IMR-90 (cell line): ENCODE data around the gene TP73. TPM values are rescaled to one million over a fixed set of nuclear protein-coding genes. Genes with fewer than 3 reads are reported as not detected.
A peak's percentile ranks its signal among the peaks of the same experiment; 100 is the strongest.

Experiments used
- ATAC-seq: fragments of 200-7000 bp; cut with Tn5 transposase; 2 replicates; pipeline ENCODE4 v1.9.1; 2020; ENCODE audit warnings: low read depth, mild to moderate bottlenecking, moderate library complexity
- BruUV-seq: library from RNA; stranded (reverse); fragments of 400-500 nt; replicated peaks from 2 replicates; lab custom pipeline; 2021; lab: Mats Ljungman, UMichigan
- CTCF ChIA-PET: fragments of 300-600 bp; formaldehyde crosslinking; extraction: SDS; loops from one replicate; lab custom pipeline; 2021; ENCODE audit warnings: antibody characterized with exemption; lab: Yijun Ruan, JAX
- POLR2A ChIA-PET: fragments of 300-600 bp; sonication (Branson Sonifier 250); formaldehyde crosslinking; loops from one replicate; lab custom pipeline; 2022; ENCODE audit warnings: antibody characterized with exemption; ENCODE audit not compliant: unreplicated experiment; lab: Charles Lee
- DNase-seq: peaks from one replicate; pipeline ENCODE4 v3.0.0; 2013
- H2AFZ ChIP-seq: replicated peaks from 2 replicates; pipeline ENCODE3; 2013; ENCODE audit warnings: low read length, mild to moderate bottlenecking; ENCODE audit not compliant: poor library complexity
- H2AK5ac ChIP-seq: 2 replicates; pipeline ENCODE4 v1.6.1; 2013; ENCODE audit warnings: low read depth, low read length, inconsistent platforms
- H2AK9ac ChIP-seq: replicated peaks from 2 replicates; pipeline ENCODE3; 2013; ENCODE audit warnings: mild to moderate bottlenecking, low read depth, low read length, moderate library complexity; ENCODE audit not compliant: poor library complexity
- H2BK120ac ChIP-seq: 2 replicates; pipeline ENCODE4 v1.6.1; 2013; ENCODE audit warnings: low read depth, low read length, inconsistent platforms
- H2BK15ac ChIP-seq: 3 replicates; pipeline ENCODE4 v1.6.1; 2013; ENCODE audit warnings: low read depth, low read length, inconsistent platforms
- H2BK20ac ChIP-seq: 2 replicates; pipeline ENCODE4 v1.6.1; 2013; ENCODE audit warnings: low read depth, mild to moderate bottlenecking, inconsistent platforms, low read length, moderate library complexity
- H2BK5ac ChIP-seq: 2 replicates; pipeline ENCODE4 v1.6.1; 2013; ENCODE audit warnings: mild to moderate bottlenecking, low read depth, low read length, inconsistent platforms; ENCODE audit not compliant: poor library complexity, severe bottlenecking
- H3K14ac ChIP-seq: replicated peaks from 2 replicates; pipeline ENCODE4 v1.6.1; 2013; ENCODE audit warnings: low read depth, low read length, inconsistent platforms
- H3K18ac ChIP-seq: 2 replicates; pipeline ENCODE4 v1.6.1; 2013; ENCODE audit warnings: low read depth, low read length, control low read depth
- H3K23ac ChIP-seq: 2 replicates; pipeline ENCODE4 v1.6.1; 2013; ENCODE audit warnings: low read depth, low read length, inconsistent platforms
- H3K27ac ChIP-seq: 2 replicates; pipeline ENCODE4 v1.5.1; 2013; ENCODE audit warnings: mild to moderate bottlenecking, control low read depth, low read length; ENCODE audit not compliant: insufficient read depth
- H3K27me3 ChIP-seq: 2 replicates; pipeline ENCODE4 v1.6.1; 2013; ENCODE audit warnings: low read length; ENCODE audit not compliant: control insufficient read depth, insufficient read depth
- H3K36me3 ChIP-seq: 2 replicates; pipeline ENCODE4 v1.6.1; 2013; ENCODE audit warnings: low read length, mixed read lengths; ENCODE audit not compliant: control insufficient read depth, insufficient read depth
- H3K4ac ChIP-seq: 2 replicates; pipeline ENCODE4 v1.6.1; 2013; ENCODE audit warnings: low read depth, low read length, inconsistent platforms
- H3K4me1 ChIP-seq: 2 replicates; pipeline ENCODE4 v1.6.1; 2013; ENCODE audit warnings: low read length, mixed read lengths; ENCODE audit not compliant: control insufficient read depth, insufficient read depth
- H3K4me2 ChIP-seq: 2 replicates; pipeline ENCODE4 v1.6.1; 2013; ENCODE audit warnings: low read depth, mild to moderate bottlenecking, control low read depth, low read length, moderate library complexity
- H3K4me3 ChIP-seq: 2 replicates; pipeline ENCODE4 v1.5.1; 2013; ENCODE audit warnings: low read depth, mild to moderate bottlenecking, control low read depth, low read length, moderate library complexity; ENCODE audit not compliant: insufficient read depth
- H3K56ac ChIP-seq: 2 replicates; pipeline ENCODE4 v1.6.1; 2013; ENCODE audit warnings: low read length, inconsistent platforms; ENCODE audit not compliant: insufficient read depth; ENCODE audit errors: extremely low read depth
- H3K79me1 ChIP-seq, 2 experiments: 2 replicates each; pipeline ENCODE4 v1.6.1; 2013; ENCODE audit warnings: low read length in 2 of 2, inconsistent platforms in 1 of 2, low read depth in 1 of 2
- H3K9ac ChIP-seq: 2 replicates; pipeline ENCODE4 v1.6.1; 2013; ENCODE audit warnings: low read depth, low read length, control low read depth
- H3K9me1 ChIP-seq: 2 replicates; pipeline ENCODE4 v1.6.1; 2013; ENCODE audit warnings: low read length, inconsistent platforms; ENCODE audit not compliant: insufficient read depth
- H3K9me3 ChIP-seq: 2 replicates; pipeline ENCODE4 v1.6.1; 2013; ENCODE audit warnings: low read length; ENCODE audit not compliant: control insufficient read depth, insufficient read depth
- H4K20me1 ChIP-seq: 2 replicates; pipeline ENCODE4 v1.6.1; 2013; ENCODE audit warnings: low read length, inconsistent platforms; ENCODE audit not compliant: insufficient read depth
- H4K5ac ChIP-seq: 2 replicates; pipeline ENCODE4 v1.6.1; 2013; ENCODE audit warnings: mild to moderate bottlenecking, low read depth, low read length, control low read depth
- H4K8ac ChIP-seq, 2 experiments: 2 replicates each; pipeline ENCODE4 v1.6.1; 2013; ENCODE audit warnings: low read depth in 2 of 2, low read length in 2 of 2, control low read depth in 1 of 2, inconsistent platforms in 1 of 2
- H4K91ac ChIP-seq: 2 replicates; pipeline ENCODE4 v1.6.1; 2013; ENCODE audit warnings: low read depth, low read length, inconsistent platforms; ENCODE audit not compliant: insufficient read depth
- BHLHE40 ChIP-seq: fragments of 150-350 bp; IDR thresholded peaks from 2 replicates; pipeline ENCODE4 v1.6.1; 2016; ENCODE audit warnings: mild to moderate bottlenecking, low read depth, low read length
- ELK1 ChIP-seq: fragments of 150-350 bp; IDR thresholded peaks from 2 replicates; pipeline ENCODE4 v1.6.1; 2016; ENCODE audit warnings: low read depth, mild to moderate bottlenecking, low read length, moderate library complexity, borderline replicate concordance
- MAZ ChIP-seq: IDR thresholded peaks from 2 replicates; pipeline ENCODE4 v1.6.1; 2012; ENCODE audit warnings: low read depth, mild to moderate bottlenecking, low read length, improper control_type of control experiment, moderate library complexity, borderline replicate concordance
- MXI1 ChIP-seq: IDR thresholded peaks from 2 replicates; pipeline ENCODE4 v1.6.1; 2012; ENCODE audit warnings: low read depth, mild to moderate bottlenecking, low read length, moderate library complexity, borderline replicate concordance
- NFE2L2 ChIP-seq: fragments of 150-350 bp; IDR thresholded peaks from 2 replicates; pipeline ENCODE4 v1.6.1; 2016; ENCODE audit warnings: low read depth, mild to moderate bottlenecking, low read length
- RAD21 ChIP-seq: IDR thresholded peaks from 2 replicates; pipeline ENCODE4 v1.6.1; 2012; ENCODE audit warnings: low read length, improper control_type of control experiment
- RCOR1 ChIP-seq: IDR thresholded peaks from 2 replicates; pipeline ENCODE4 v1.6.1; 2012; ENCODE audit warnings: mild to moderate bottlenecking, low read length, improper control_type of control experiment; ENCODE audit not compliant: insufficient replicate concordance
- RFX5 ChIP-seq: IDR thresholded peaks from 2 replicates; pipeline ENCODE4 v1.8.0; 2012; ENCODE audit warnings: low read depth, mild to moderate bottlenecking, low read length, moderate library complexity
- SMC3 ChIP-seq: fragments of 150-350 bp; IDR thresholded peaks from 2 replicates; pipeline ENCODE4 v1.6.1; 2016; ENCODE audit warnings: low read depth, mild to moderate bottlenecking, antibody characterized with exemption, low read length, moderate library complexity
- USF2 ChIP-seq: fragments of 150-350 bp; IDR thresholded peaks from 2 replicates; pipeline ENCODE4 v1.6.1; 2017; ENCODE audit warnings: mild to moderate bottlenecking, antibody characterized with exemption, low read length, low read depth
- WGBS, 2 experiments: methylation state at CpG; one replicate each; pipeline versions ENCODE4 v1.1.5 to v1.1.7; 2013; ENCODE audit warnings: missing lambda C conversion rate in 2 of 2; ENCODE audit not compliant: insufficient read length in 1 of 2; ENCODE audit errors: extremely low coverage in 2 of 2; 5-methylcytosine and 5-hydroxymethylcytosine counted together
- dilution Hi-C: fragments of 300-500 bp; cut with HindIII; formaldehyde crosslinking; loops from one replicate; pipeline ENCODE4 v1.14.3; 2018; ENCODE audit warnings: low sequenced_read_pairs; ENCODE audit not compliant: unreplicated experiment
- in situ Hi-C: fragments of 300-500 bp; cut with MboI; formaldehyde crosslinking; loops from 3 replicates; pipeline ENCODE4 v1.14.3; 2019; ENCODE audit warnings: low sequenced_read_pairs, inconsistent platforms, mixed read lengths
- intact Hi-C: fragments of 100-400 bp; cut with micrococcal nuclease; formaldehyde crosslinking; loops from 2 replicates; pipeline ENCODE4 v1.10.0; 2022
- polyA plus RNA-seq, 3 experiments: library from polyadenylated mRNA; depleted of rRNA; stranded (reverse); fragments of >200 nt; gene quantifications; 2 replicates each; pipeline ENCODE4 v1.2.3, GENCODE V29; 2012; ENCODE audit warnings: low replicate concordance in 1 of 3
- total RNA-seq: library from RNA; depleted of rRNA; stranded (reverse); fragments of >200 nt; gene quantifications from 2 replicates; pipeline ENCODE4 v1.2.3, GENCODE V29; 2012

The TP73 gene
- total and polyA plus RNA-seq, 2 of the 4 experiments (the other 2 are of a cell fraction): not detected

GRCh38 chr1:3632298-3632697, 20.0 kb upstream of the TP73 start:
- intact Hi-C loops (no loop called here), dilution Hi-C loops (no loop called here), in situ Hi-C loops (no loop called here)
- Histone ChIP-seq H3K4me3 (no peak overlapping the region), H2BK5ac (no peak overlapping the region), H3K4ac (no peak overlapping the region), H3K79me1 (no peaks in the 10 kb centered on the region), H3K4me1 (no peaks in the 10 kb centered on the region), H3K27me3 (no peaks in the 10 kb centered on the region), H2AK5ac (no peak overlapping the region), H3K9me1 (no peaks in the 10 kb centered on the region), H4K8ac (no peak overlapping the region), H3K4me2 (no peak overlapping the region), H4K91ac (no peak overlapping the region), H3K9ac (no peak overlapping the region), H2AFZ (peak overlapping the region; percentile 32), H3K14ac (no peak overlapping the region), H4K5ac (no peak overlapping the region), H2AK9ac (no peak overlapping the region), H2BK120ac (no peak overlapping the region), H3K9me3 (no peaks in the 10 kb centered on the region), H3K27ac (no peak overlapping the region), H4K20me1 (no peaks in the 10 kb centered on the region; the same call in 1 of the 2 replicates), H3K56ac (no peak overlapping the region), H3K18ac (no peak overlapping the region), H2BK20ac (no peak overlapping the region), H3K36me3 (peaks cover 74% of the 10 kb centered on the region), H3K23ac (no peak overlapping the region), H2BK15ac (no peak overlapping the region)
- no TSS peak for BruUV-seq
- no peak for TF ChIP-seq MXI1
- no peak for TF ChIP-seq NFE2L2
- no peak for TF ChIP-seq USF2
- TF ChIP-seq RAD21: no peak
- no peak for TF ChIP-seq SMC3
- TF ChIP-seq RCOR1: no peak
- TF ChIP-seq ELK1: no peak
- TF ChIP-seq MAZ: no peak
- TF ChIP-seq RFX5: no peak
- no peak for TF ChIP-seq BHLHE40
- ChIA-PET CTCF (no interaction called here), POLR2A (no interaction called here)
- WGBS, 2 experiments: 96% methylated on average over 9 of the region's 17 CpGs; no CpG with 5 or more reads in 1 of the 2 experiments
- ATAC-seq (no peak), DNase-seq (no peak)
